Lower lobe of right lung (tissue), 2 donors: ENCODE data around the gene LTA. TPM values are rescaled to one million over a fixed set of nuclear protein-coding genes. Genes with fewer than 3 reads are reported as not detected.

Experiments
- ATAC-seq, 2 donors: fragments of 200-7000 bp; cut with Tn5 transposase; one replicate each; pipeline ENCODE4 v1.9.1; 2020 to 2022; ENCODE audit warnings: mild to moderate bottlenecking in 2 of 2, moderate library complexity in 2 of 2
- DNase-seq: peaks from one replicate; pipeline ENCODE4 v3.0.0-alpha.2; 2020
- H3K27ac ChIP-seq: fragments of 200-600 bp; one replicate; pipeline ENCODE4 v1.8.0; 2022
- H3K27me3 ChIP-seq: fragments of 200-600 bp; one replicate; pipeline ENCODE4 v1.8.0; 2022; ENCODE audit warnings: low read depth
- H3K36me3 ChIP-seq: fragments of 200-600 bp; one replicate; pipeline ENCODE4 v1.8.0; 2022; ENCODE audit warnings: mild to moderate bottlenecking
- H3K4me1 ChIP-seq: fragments of 200-600 bp; one replicate; pipeline ENCODE4 v1.8.0; 2022
- H3K4me3 ChIP-seq: fragments of 200-600 bp; one replicate; pipeline ENCODE4 v1.8.0; 2022; ENCODE audit warnings: mild to moderate bottlenecking
- H3K9me3 ChIP-seq: fragments of 200-600 bp; one replicate; pipeline ENCODE4 v1.8.0; 2022
- CTCF ChIP-seq: fragments of 200-600 bp; IDR thresholded peaks from one replicate; pipeline ENCODE4 v1.8.0; 2022; ENCODE audit warnings: antibody characterized with exemption, mild to moderate bottlenecking
- intact Hi-C: fragments of 100-400 bp; cut with DNase I; formaldehyde crosslinking; loops from one replicate; pipeline ENCODE4 v1.11.0; 2022
- long read RNA-seq: library from polyadenylated mRNA; unstranded; transcript quantifications from one replicate; pipeline ENCODE4 v2.0.0, GENCODE V29; 2021
- total RNA-seq: library from RNA; stranded (reverse); fragmentation: NEBNext Ultra II Directional; extraction: Animal tissue kit (Norgen Biotek cat#: 25700); gene quantifications from one replicate; pipeline ENCODE4 v1.2.1, GENCODE V29; 2021
- donor health status: DM: no; HTN: yes; CAD: no; lungs with severe emphysema.

The LTA gene
- total RNA-seq: not detected
- long read RNA-seq: 0 reads

- Histone ChIP-seq H3K27ac (peak within 1 kb of the TSS; percentile 36), H3K4me1 (peaks cover 16% of the 10 kb centered on the region), H3K36me3 (no peaks in the 10 kb centered on the region), H3K27me3 (no peaks in the 10 kb centered on the region), H3K4me3 (peak within 1 kb of the TSS; percentile 31), H3K9me3 (no peaks in the 10 kb centered on the region)
- ATAC-seq (peak in 1 of 2 donors; percentile 13), DNase-seq (no peak)
- TF ChIP-seq CTCF: no peak
- intact Hi-C loops: no loop called here
Measured at GRCh38 chr6:31572041-31572911, at the start of gene LTA. Gene LTA, plus strand, starts transcription at chr6:31572289. Its CDS starts 454 bp downstream, at chr6:31572743.

GRCh38 chr6:31525553-31525931 lies 46.5 kb upstream of the LTA start:
- H3K27ac ChIP-seq: peak overlapping the region; percentile 11
- H3K4me3 ChIP-seq: no peak overlapping the region
- H3K36me3 ChIP-seq: peaks cover 12% of the 10 kb centered on the region
- DNase-seq (no peak), ATAC-seq (no peak)
- H3K9me3 ChIP-seq: no peaks in the 10 kb centered on the region
- no peaks in the 10 kb centered on the region for H3K27me3 ChIP-seq
- no peaks in the 10 kb centered on the region for H3K4me1 ChIP-seq
- intact Hi-C loops: no loop called here
- TF ChIP-seq CTCF: no peak

GRCh38 chr6:31525932-31526591 lies 46.0 kb upstream of the LTA start:
- Histone ChIP-seq H3K9me3 (no peaks in the 10 kb centered on the region), H3K4me1 (no peaks in the 10 kb centered on the region), H3K27me3 (no peaks in the 10 kb centered on the region), H3K27ac (peak overlapping the region; percentile 11), H3K4me3 (no peak overlapping the region), H3K36me3 (peaks cover 17% of the 10 kb centered on the region)
- intact Hi-C loops: no loop called here
- DNase-seq (no peak), ATAC-seq (peak; percentile 28 to 34)
- TF ChIP-seq CTCF: no peak

- Histone ChIP-seq H3K27me3 (no peaks in the 10 kb centered on the region), H3K4me1 (no peaks in the 10 kb centered on the region), H3K4me3 (no peak overlapping the region), H3K36me3 (peaks cover 40% of the 10 kb centered on the region), H3K9me3 (no peaks in the 10 kb centered on the region), H3K27ac (no peak overlapping the region)
- TF ChIP-seq CTCF: no peak
- no peak for DNase-seq
- no peak for ATAC-seq
- intact Hi-C loops: no loop called here
Measured at GRCh38 chr6:31528307-31528777, 43.7 kb upstream of the LTA start.

GRCh38 chr6:31528821-31529328 lies 43.2 kb upstream of the LTA start, which contains the start of gene MCCD1:
Gene MCCD1, plus strand, starts transcription at chr6:31528962. Its CDS starts 53 bp downstream, at chr6:31529015.
- Histone ChIP-seq H3K27ac (no peak within 1 kb of the TSS), H3K4me3 (no peak within 1 kb of the TSS), H3K27me3 (no peaks in the 10 kb centered on the region), H3K9me3 (no peaks in the 10 kb centered on the region), H3K4me1 (no peaks in the 10 kb centered on the region), H3K36me3 (peaks cover 45% of the 10 kb centered on the region)
- TF ChIP-seq CTCF: no peak
- DNase-seq (no peak), ATAC-seq (peak; percentile 18 to 33)
- intact Hi-C loops: no loop called here
